Natural killer cell (primary cell): Measurements from ENCODE around the gene CHEK2. TPM values are rescaled to one million over a fixed set of nuclear protein-coding genes. Genes with fewer than 3 reads are reported as not detected.
"Not testable (repeated sequence)": the region's sequence is repeated elsewhere in the genome, so short reads cannot be mapped to it uniquely, and the experiment has no call there.

Experiments
- ATAC-seq, 3 donors: fragments of 150-1000 bp in 2 of 3; fragments of 200-7000 bp in 1 of 3; cut with Tn5 transposase; 1 replicate in 1 of 3; 2 replicates in 2 of 3; pipeline ENCODE4 v1.10.0; 2021; ENCODE audit warnings: mild to moderate bottlenecking in 2 of 3, moderate library complexity in 2 of 3
- DNase-seq, 2 donors: peaks; one replicate each; pipeline versions ENCODE4 v3.0.0 to v3.0.0-alpha.2; 2013 to 2021; ENCODE audit warnings: mixed read lengths in 1 of 2
- H3K27ac ChIP-seq: one replicate; pipeline ENCODE4 v1.5.1; 2013; ENCODE audit warnings: mild to moderate bottlenecking, low read length
- H3K27me3 ChIP-seq: one replicate; pipeline ENCODE4 v1.6.1; 2013; ENCODE audit warnings: low read length; ENCODE audit not compliant: control insufficient read depth, insufficient read depth
- H3K36me3 ChIP-seq: one replicate; pipeline ENCODE4 v1.6.1; 2013; ENCODE audit warnings: low read length; ENCODE audit not compliant: control insufficient read depth, insufficient read depth
- H3K4me1 ChIP-seq: one replicate; pipeline ENCODE4 v1.6.1; 2013; ENCODE audit warnings: low read length; ENCODE audit not compliant: control insufficient read depth, insufficient read depth
- H3K4me3 ChIP-seq: one replicate; pipeline ENCODE4 v1.5.1; 2013; ENCODE audit warnings: low read length
- H3K9me3 ChIP-seq: one replicate; pipeline ENCODE4 v1.6.1; 2013; ENCODE audit warnings: low read length; ENCODE audit not compliant: control insufficient read depth, insufficient read depth
- H3K27ac Mint-ChIP-seq, 2 donors: one replicate each; pipeline ENCODE4 v1.8.0; 2022; ENCODE audit warnings: mild to moderate bottlenecking in 2 of 2, mixed read lengths in 2 of 2, moderate library complexity in 1 of 2
- H3K27me3 Mint-ChIP-seq, 2 donors: one replicate each; pipeline ENCODE4 v1.8.0; 2022; ENCODE audit warnings: low read depth in 2 of 2, mixed read lengths in 2 of 2
- H3K36me3 Mint-ChIP-seq: one replicate; pipeline ENCODE4 v1.8.0; 2022; ENCODE audit warnings: mixed read lengths
- H3K4me1 Mint-ChIP-seq, 2 donors: one replicate each; pipeline ENCODE4 v1.8.0; 2022; ENCODE audit warnings: mixed read lengths in 2 of 2
- H3K4me3 Mint-ChIP-seq: one replicate; pipeline ENCODE4 v1.8.0; 2022; ENCODE audit warnings: mild to moderate bottlenecking, moderate library complexity, mixed read lengths
- H3K9me3 Mint-ChIP-seq, 2 donors: one replicate each; pipeline ENCODE4 v1.8.0; 2022; ENCODE audit warnings: mixed read lengths in 2 of 2
- WGBS: methylation state at CpG from one replicate; pipeline ENCODE4 v1.1.7; 2013; ENCODE audit warnings: missing lambda C conversion rate; ENCODE audit not compliant: insufficient coverage; 5-methylcytosine and 5-hydroxymethylcytosine counted together
- intact Hi-C: fragments of 100-400 bp; cut with micrococcal nuclease; formaldehyde crosslinking; loops from one replicate; pipeline ENCODE4 v1.14.2; 2022
- total RNA-seq, 4 donors: library from RNA; stranded (reverse); fragments of 120-200 nt in 1 of 4; gene quantifications; one replicate each; pipeline versions ENCODE4 v1.2.3 to v1.2.4, GENCODE V29; 2013 to 2022

The CHEK2 gene
- total RNA-seq, 3 donors from 2014 or later (not counting 1 experiment from before 2014, with no cell fraction given): 10.4 to 11.8 (median 11.4) TPM

- DNase-seq, H3K9me3 Mint-ChIP-seq, H3K4me1 Mint-ChIP-seq, H3K27ac Mint-ChIP-seq, H3K4me3 ChIP-seq, H3K27ac ChIP-seq, H3K36me3 ChIP-seq, H3K4me1 ChIP-seq, ATAC-seq, H3K4me3 Mint-ChIP-seq, intact Hi-C loops, H3K27me3 ChIP-seq, H3K9me3 ChIP-seq: not testable (repeated sequence)
- peaks cover 10 to 14% of the 10 kb centered on the region in 2 donors for H3K27me3 Mint-ChIP-seq
- WGBS: 95% methylated on average over 2 of the region's 2 CpGs
- peaks cover 23% of the 10 kb centered on the region for H3K36me3 Mint-ChIP-seq
Observed at GRCh38 chr22:28689796-28690195, 51.8 kb downstream of the CHEK2 start.

GRCh38 chr22:28682966-28683365 lies 58.7 kb downstream of the CHEK2 start:
- H3K27ac ChIP-seq, ATAC-seq, H3K9me3 ChIP-seq, H3K9me3 Mint-ChIP-seq, DNase-seq, H3K36me3 Mint-ChIP-seq, H3K4me3 Mint-ChIP-seq, H3K36me3 ChIP-seq, intact Hi-C loops, H3K4me3 ChIP-seq, H3K27ac Mint-ChIP-seq: not testable (repeated sequence)
- H3K27me3 Mint-ChIP-seq: peaks cover 34 to 39% of the 10 kb centered on the region in 2 donors
- Histone ChIP-seq H3K27me3 (peaks cover 13% of the 10 kb centered on the region), H3K4me1 (peaks cover 12% of the 10 kb centered on the region)
- WGBS: 84% methylated on average over 1 of the region's 4 CpGs
- peaks cover 0 to 22% of the 10 kb centered on the region in 2 donors for H3K4me1 Mint-ChIP-seq

GRCh38 chr22:28680813-28681490 lies 60.7 kb downstream of the CHEK2 start:
- DNase-seq, intact Hi-C loops, H3K27ac Mint-ChIP-seq, H3K4me3 ChIP-seq, H3K36me3 Mint-ChIP-seq, H3K27ac ChIP-seq, ATAC-seq, H3K9me3 Mint-ChIP-seq, H3K36me3 ChIP-seq, H3K9me3 ChIP-seq: not testable (repeated sequence)
- Mint-ChIP-seq H3K4me3 (peak overlapping the region; percentile 88), H3K4me1 (peaks cover 0 to 18% of the 10 kb centered on the region in 2 donors), H3K27me3 (peaks cover 33% of the 10 kb centered on the region in 2 donors)
- WGBS: 92% methylated on average over 3 of the region's 5 CpGs
- H3K27me3 ChIP-seq: peaks cover 21% of the 10 kb centered on the region
- peaks cover 12% of the 10 kb centered on the region for H3K4me1 ChIP-seq

- H3K9me3 Mint-ChIP-seq, H3K36me3 ChIP-seq, H3K27ac ChIP-seq, ATAC-seq, H3K9me3 ChIP-seq, H3K36me3 Mint-ChIP-seq: not testable (repeated sequence)
- peaks cover 12% of the 10 kb centered on the region for H3K4me1 ChIP-seq
- H3K27ac Mint-ChIP-seq: peak within 1 kb of the TSS in 1 of 2 donors; percentile 83
- intact Hi-C loops: loop anchor here (5.0 kb wide), 1 partner anchor 68 kb away; no protein-coding TSS in a partner anchor
- peak within 1 kb of the TSS; percentile 28 for H3K4me3 ChIP-seq
- peaks cover 33% of the 10 kb centered on the region for H3K27me3 ChIP-seq
- peaks cover 6 to 18% of the 10 kb centered on the region in 2 donors for H3K4me1 Mint-ChIP-seq
- 3% methylated on average over 101 of the region's 101 CpGs for WGBS
- H3K27me3 Mint-ChIP-seq: peaks cover 37 to 40% of the 10 kb centered on the region in 2 donors
- H3K4me3 Mint-ChIP-seq: peak within 1 kb of the TSS; percentile 88
- peak; percentile 45 to 51 for DNase-seq
Observed at GRCh38 chr22:28679611-28680287, 61.9 kb downstream of the CHEK2 start, which contains the start of gene TTC28. TSS of gene TTC28 (minus strand) at chr22:28679840. CDS start at chr22:28679723, 117 bp downstream.

- H3K9me3 Mint-ChIP-seq, H3K36me3 Mint-ChIP-seq, H3K36me3 ChIP-seq, H3K9me3 ChIP-seq, ATAC-seq, H3K27ac ChIP-seq: not testable (repeated sequence)
- H3K27ac Mint-ChIP-seq: peak overlapping the region in 1 of 2 donors; percentile 83
- peaks cover 42 to 46% of the 10 kb centered on the region in 2 donors for H3K27me3 Mint-ChIP-seq
- H3K4me1 Mint-ChIP-seq: peaks cover 11 to 24% of the 10 kb centered on the region in 2 donors
- DNase-seq: peak in 1 of 2 donors; percentile 19
- Histone ChIP-seq H3K27me3 (peaks cover 36% of the 10 kb centered on the region), H3K4me3 (peak overlapping the region; percentile 28), H3K4me1 (peaks cover 19% of the 10 kb centered on the region)
- peak overlapping the region; percentile 74 for H3K4me3 Mint-ChIP-seq
- WGBS: 21% methylated on average over 57 of the region's 58 CpGs
- intact Hi-C loops: loop anchor here (5.0 kb wide), 1 partner anchor 68 kb away; no protein-coding TSS in a partner anchor
Observed at GRCh38 chr22:28678778-28679610, 62.6 kb downstream of the CHEK2 start.

DNA sequence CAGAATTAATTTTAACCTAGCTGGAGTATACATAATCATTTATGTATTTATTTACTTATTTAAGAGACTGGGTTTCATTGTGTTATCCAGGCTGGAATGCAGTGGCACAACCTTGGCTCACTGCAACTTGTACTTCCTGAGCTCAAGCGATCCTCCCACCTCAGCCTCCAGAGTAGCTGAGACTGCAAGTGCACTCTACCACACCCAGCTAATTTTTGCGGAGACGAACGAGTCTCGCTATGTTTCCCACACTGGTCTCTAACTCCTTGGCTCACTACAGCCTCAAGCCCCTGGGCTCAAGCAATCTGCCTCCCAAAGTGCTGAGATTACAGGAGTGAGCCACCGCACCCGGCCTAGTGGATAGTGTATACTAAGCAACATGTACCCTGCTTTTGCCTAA lies 63.5 kb downstream of the CHEK2 start:
- Histone ChIP-seq H3K27me3 (peaks cover 39% of the 10 kb centered on the region), H3K4me1 (peaks cover 21% of the 10 kb centered on the region)
- not testable (repeated sequence) for H3K4me3 ChIP-seq, H3K36me3 Mint-ChIP-seq, H3K9me3 Mint-ChIP-seq, H3K27ac Mint-ChIP-seq, ATAC-seq, H3K27ac ChIP-seq, H3K9me3 ChIP-seq, DNase-seq, H3K36me3 ChIP-seq, H3K4me3 Mint-ChIP-seq
- WGBS: 99% methylated on average over 5 of the region's 7 CpGs
- Mint-ChIP-seq H3K27me3 (peaks cover 44 to 49% of the 10 kb centered on the region in 2 donors), H3K4me1 (peaks cover 19 to 31% of the 10 kb centered on the region in 2 donors)
- intact Hi-C loops: loop anchor here (5.0 kb wide), 1 partner anchor 69 kb away; no protein-coding TSS in a partner anchor
